Keratinocyte (primary cell): Measurements from ENCODE around the gene F12. TPM values are rescaled to one million over a fixed set of nuclear protein-coding genes. Genes with fewer than 3 reads are reported as not detected.
A peak's percentile ranks its signal among the peaks of the same experiment; 100 is the strongest.

Experiments used
- DNase-seq: peaks from one replicate; pipeline ENCODE4 v3.0.0-alpha.2; 2011; ENCODE audit warnings: low read depth, missing footprints, low spot score
- FAIRE-seq: peaks from 2 replicates; lab custom pipeline; 2011; peaks lifted over from hg19 to GRCh38; lab: Jason Lieb, UNC
- H2AFZ ChIP-seq: 2 replicates; pipeline ENCODE4 v1.6.0; 2012; ENCODE audit warnings: low read length, control low read depth, inconsistent platforms; ENCODE audit not compliant: control insufficient read depth
- H3K27ac ChIP-seq: 2 replicates; pipeline ENCODE4 v1.5.1; 2011; ENCODE audit warnings: low read length; ENCODE audit not compliant: control insufficient read depth, insufficient read depth
- H3K27me3 ChIP-seq: 3 replicates; pipeline ENCODE4 v1.6.0; 2011; ENCODE audit warnings: low read length; ENCODE audit not compliant: control insufficient read depth, insufficient read depth; ENCODE audit errors: extremely low read depth
- H3K36me3 ChIP-seq, 2 experiments: 2 replicates in 1 of 2; 3 replicates in 1 of 2; pipeline ENCODE4 v1.5.1; 2011; ENCODE audit warnings: low read length in 2 of 2, mild to moderate bottlenecking in 1 of 2; ENCODE audit not compliant: control insufficient read depth in 2 of 2, insufficient read depth in 2 of 2; ENCODE audit errors: extremely low read depth in 1 of 2
- H3K4me1 ChIP-seq: 3 replicates; pipeline ENCODE4 v1.5.1; 2011; ENCODE audit warnings: low read length; ENCODE audit not compliant: control insufficient read depth, insufficient read depth; ENCODE audit errors: extremely low read depth
- H3K4me2 ChIP-seq: 3 replicates; pipeline ENCODE4 v1.6.0; 2011; ENCODE audit warnings: low read depth, low read length; ENCODE audit not compliant: control insufficient read depth, insufficient read depth; ENCODE audit errors: extremely low read depth
- H3K4me3 ChIP-seq, 3 experiments: fragments of 200-600 bp in 1 of 3; sonication (generic) in 1 of 3; 2 replicates in 2 of 3; 3 replicates in 1 of 3; pipeline ENCODE4 v1.5.1; 2011 to 2016; ENCODE audit warnings: low read length in 3 of 3, mild to moderate bottlenecking in 3 of 3, control low read depth in 2 of 3, inconsistent platforms in 1 of 3, low read depth in 1 of 3, mixed read lengths in 1 of 3, mixed run types in 1 of 3, moderate library complexity in 1 of 3; ENCODE audit not compliant: control insufficient read depth in 2 of 3, insufficient read depth in 2 of 3; ENCODE audit errors: extremely low read depth in 1 of 3
- H3K79me2 ChIP-seq: 2 replicates; pipeline ENCODE4 v1.6.0; 2012; ENCODE audit warnings: low read length; ENCODE audit not compliant: control insufficient read depth, insufficient read depth
- H3K9ac ChIP-seq: 3 replicates; pipeline ENCODE4 v1.6.0; 2011; ENCODE audit warnings: low read length; ENCODE audit not compliant: control insufficient read depth, insufficient read depth; ENCODE audit errors: extremely low read depth
- H3K9me1 ChIP-seq: 3 replicates; pipeline ENCODE4 v1.6.0; 2011; ENCODE audit warnings: low read length; ENCODE audit not compliant: control insufficient read depth, insufficient read depth; ENCODE audit errors: extremely low read depth
- H3K9me3 ChIP-seq: 2 replicates; pipeline ENCODE4 v1.5.1; 2012; ENCODE audit warnings: low read depth, low read length; ENCODE audit not compliant: control insufficient read depth
- H4K20me1 ChIP-seq: 3 replicates; pipeline ENCODE4 v1.6.0; 2011; ENCODE audit warnings: low read length; ENCODE audit not compliant: control insufficient read depth, insufficient read depth; ENCODE audit errors: extremely low read depth
- EZH2 ChIP-seq: IDR thresholded peaks from one replicate; pipeline ENCODE4 v1.6.1; 2012; ENCODE audit warnings: inconsistent platforms, mild to moderate bottlenecking, low read length, moderate library complexity
- dilution Hi-C: fragments of 300-500 bp; cut with MboI; formaldehyde crosslinking; loops from one replicate; pipeline ENCODE4 v1.7.0; 2020; ENCODE audit warnings: low sequenced_read_pairs; ENCODE audit not compliant: extremely low pct_ligation_motif_present
- polyA plus RNA-seq, 5 experiments: library from polyadenylated mRNA; depleted of rRNA in 3 of 5; stranded (reverse) in 3 of 5; stranded (forward) in 1 of 5; unstranded in 1 of 5; fragments of >200 nt; gene quantifications; 1 replicate in 1 of 5; 2 replicates in 3 of 5; 3 replicates in 1 of 5; pipeline versions ENCODE4 v1.2.1 to v1.2.3, GENCODE V29; 2011 to 2012; ENCODE audit warnings: missing spikeins in 2 of 5, low read depth in 1 of 5, low replicate concordance in 1 of 5
- TF ChIP-seq, protein P1 (sequence below), 3 experiments: IDR thresholded peaks in 1 of 3; conservative IDR thresholded peaks in 1 of 3; optimal IDR thresholded peaks in 1 of 3; 2 replicates in 2 of 3; 3 replicates in 1 of 3; pipeline versions ENCODE3 to v1.5.1; 2011; ENCODE audit warnings: low read length in 3 of 3, mild to moderate bottlenecking in 3 of 3, moderate library complexity in 2 of 3, control low read depth in 1 of 3, inconsistent platforms in 1 of 3; ENCODE audit not compliant: insufficient read depth in 2 of 3; ENCODE audit errors: extremely low read depth in 1 of 3

The F12 gene
- polyA plus RNA-seq, 1 donor (not counting 4 experiments of a cell fraction or from before 2014, with no cell fraction given): 7.7 TPM

DNA sequence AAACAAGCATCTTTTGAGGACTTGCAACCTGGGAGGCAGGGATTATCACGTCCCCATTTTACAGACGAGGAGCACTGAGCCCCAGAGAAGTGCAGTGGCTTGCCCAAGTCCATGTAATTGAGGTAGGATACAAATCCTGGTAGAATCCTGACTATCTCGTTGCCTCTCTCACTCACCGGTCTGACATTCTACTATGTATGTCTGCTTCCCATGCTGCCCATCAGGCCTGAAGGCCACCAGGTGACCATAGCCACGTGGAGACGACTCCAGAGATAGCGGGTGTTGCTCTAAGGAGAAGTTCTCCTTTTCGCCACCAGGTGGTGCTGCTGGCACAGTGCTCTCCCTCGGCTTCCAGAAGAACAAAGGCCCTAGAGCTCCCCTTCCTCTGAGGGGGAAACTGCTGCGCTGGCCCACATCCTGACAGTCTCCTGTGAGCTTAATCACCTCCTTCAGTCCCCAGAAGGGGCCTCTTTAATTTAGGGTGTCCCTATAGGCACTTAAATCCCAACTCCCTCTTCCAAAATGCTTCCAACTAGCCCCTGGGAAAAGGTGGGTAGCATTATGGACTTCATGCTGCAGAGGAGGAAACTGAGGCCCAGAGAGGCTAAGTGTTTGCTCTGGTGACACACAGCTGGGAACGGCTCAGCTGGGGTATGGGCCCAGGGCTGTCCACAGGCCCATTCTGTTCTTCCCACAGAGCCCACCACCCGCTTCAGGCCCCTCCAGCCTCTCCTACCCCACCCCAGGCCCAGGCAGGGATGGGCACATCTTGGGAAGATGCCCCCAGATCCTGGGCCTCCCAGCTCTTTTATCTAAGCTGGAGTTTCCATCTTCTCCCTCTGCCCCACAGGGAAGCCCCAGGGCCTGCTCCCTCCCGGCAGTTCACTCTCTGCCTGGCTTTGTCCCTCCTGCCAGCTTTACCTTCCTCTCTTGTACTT, 18.7 kb downstream of the F12 start:
- H3K36me3 ChIP-seq: no peaks in the 10 kb centered on the region
- dilution Hi-C loops: no loop called here
- DNase-seq (no peak), FAIRE-seq (peak; percentile 78)
- H3K79me2 ChIP-seq: no peaks in the 10 kb centered on the region
- peak overlapping the region; percentile 76 for H3K9ac ChIP-seq
- peak overlapping the region; percentile 91 for H3K27ac ChIP-seq
- peak overlapping the region in 1 of 3 experiments; percentile 40 for H3K4me3 ChIP-seq
- no peaks in the 10 kb centered on the region for H3K9me1 ChIP-seq
- H2AFZ ChIP-seq: no peak overlapping the region
- H3K9me3 ChIP-seq: no peaks in the 10 kb centered on the region
- H3K27me3 ChIP-seq: no peaks in the 10 kb centered on the region
- peaks cover 2% of the 10 kb centered on the region for H4K20me1 ChIP-seq
- no peak for TF ChIP-seq EZH2
- TF ChIP-seq, protein P1, sequence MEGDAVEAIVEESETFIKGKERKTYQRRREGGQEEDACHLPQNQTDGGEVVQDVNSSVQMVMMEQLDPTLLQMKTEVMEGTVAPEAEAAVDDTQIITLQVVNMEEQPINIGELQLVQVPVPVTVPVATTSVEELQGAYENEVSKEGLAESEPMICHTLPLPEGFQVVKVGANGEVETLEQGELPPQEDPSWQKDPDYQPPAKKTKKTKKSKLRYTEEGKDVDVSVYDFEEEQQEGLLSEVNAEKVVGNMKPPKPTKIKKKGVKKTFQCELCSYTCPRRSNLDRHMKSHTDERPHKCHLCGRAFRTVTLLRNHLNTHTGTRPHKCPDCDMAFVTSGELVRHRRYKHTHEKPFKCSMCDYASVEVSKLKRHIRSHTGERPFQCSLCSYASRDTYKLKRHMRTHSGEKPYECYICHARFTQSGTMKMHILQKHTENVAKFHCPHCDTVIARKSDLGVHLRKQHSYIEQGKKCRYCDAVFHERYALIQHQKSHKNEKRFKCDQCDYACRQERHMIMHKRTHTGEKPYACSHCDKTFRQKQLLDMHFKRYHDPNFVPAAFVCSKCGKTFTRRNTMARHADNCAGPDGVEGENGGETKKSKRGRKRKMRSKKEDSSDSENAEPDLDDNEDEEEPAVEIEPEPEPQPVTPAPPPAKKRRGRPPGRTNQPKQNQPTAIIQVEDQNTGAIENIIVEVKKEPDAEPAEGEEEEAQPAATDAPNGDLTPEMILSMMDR (optimal IDR thresholded peaks at IDR 0.05 in 1 of 3, IDR thresholded peaks at IDR 0.05 in 1 of 3, conservative IDR thresholded peaks at IDR 0.05 in 1 of 3; ENCODE audit: extremely low read depth in 1 of 3, insufficient read depth in 2 of 3, low read length in 3 of 3): peak in 2 of 3 experiments; percentile 97 to 98
- H3K4me2 ChIP-seq: peak overlapping the region; percentile 80
- peaks cover 34% of the 10 kb centered on the region for H3K4me1 ChIP-seq

- Histone ChIP-seq H3K36me3 (no peaks in the 10 kb centered on the region), H3K9me1 (no peaks in the 10 kb centered on the region), H2AFZ (peak overlapping the region; percentile 4), H3K27me3 (no peaks in the 10 kb centered on the region), H3K9ac (peak overlapping the region; percentile 76), H3K4me2 (peak overlapping the region; percentile 80), H3K4me3 (peak overlapping the region in 2 of 3 experiments; percentile 11 to 40), H3K9me3 (no peaks in the 10 kb centered on the region), H3K4me1 (peaks cover 34% of the 10 kb centered on the region), H3K79me2 (no peaks in the 10 kb centered on the region), H4K20me1 (peaks cover 2% of the 10 kb centered on the region), H3K27ac (peak overlapping the region; percentile 91)
- peak; percentile 89 for DNase-seq
- TF ChIP-seq, protein P1 (optimal IDR thresholded peaks at IDR 0.05 in 1 of 3, IDR thresholded peaks at IDR 0.05 in 1 of 3, conservative IDR thresholded peaks at IDR 0.05 in 1 of 3; ENCODE audit: extremely low read depth in 1 of 3, insufficient read depth in 2 of 3, low read length in 3 of 3): no peak
- TF ChIP-seq EZH2: no peak
- dilution Hi-C loops: no loop called here
- FAIRE-seq: no peak
Measured at GRCh38 chr5:177389241-177390169, 19.9 kb downstream of the F12 start.
